GM18519 (cell line): Measurements from ENCODE around the gene LRRC75A.
A peak's percentile ranks its signal among the peaks of the same experiment; 100 is the strongest.
"Not testable (repeated sequence)": the region's sequence is repeated elsewhere in the genome, so short reads cannot be mapped to it uniquely, and the experiment has no call there.

Source experiments
- ATAC-seq: cut with Tn5 transposase; IDR thresholded peaks from one replicate; pipeline ENCODE4 v1.9.1; 2021; ENCODE audit warnings: mild to moderate bottlenecking, moderate library complexity; ENCODE audit not compliant: unreplicated experiment, low FRiP score

The LRRC75A gene

GRCh38 chr17:16455997-16456741 lies 35.8 kb downstream of the LRRC75A start:
- no peak for ATAC-seq

GRCh38 chr17:16453493-16453851 lies 38.5 kb downstream of the LRRC75A start:
- ATAC-seq: no peak

GRCh38 chr17:16452268-16452667 lies 39.7 kb downstream of the LRRC75A start:
- not testable (repeated sequence) for ATAC-seq

GRCh38 chr17:16450028-16450427 lies 42.0 kb downstream of the LRRC75A start:
- ATAC-seq: no peak

- ATAC-seq: no peak
Measured at GRCh38 chr17:16449121-16449570, 42.8 kb downstream of the LRRC75A start.

GRCh38 chr17:16448490-16448889 lies 43.5 kb downstream of the LRRC75A start:
- no peak for ATAC-seq

- ATAC-seq: no peak
Measured at GRCh38 chr17:16447676-16448075, 44.3 kb downstream of the LRRC75A start.

- ATAC-seq: no peak
Measured at GRCh38 chr17:16446338-16446983, 45.5 kb downstream of the LRRC75A start.

- no peak for ATAC-seq
Measured at GRCh38 chr17:16444258-16444886, 47.6 kb downstream of the LRRC75A start.

- ATAC-seq: no peak
Measured at GRCh38 chr17:16443511-16444257, 48.3 kb downstream of the LRRC75A start.

GRCh38 chr17:16442594-16443510 lies 49.1 kb downstream of the LRRC75A start:
- ATAC-seq: no peak

- ATAC-seq: no peak
Measured at GRCh38 chr17:16442141-16442540, 49.9 kb downstream of the LRRC75A start.

- ATAC-seq: no peak
Measured at GRCh38 chr17:16440901-16441629, 50.9 kb downstream of the LRRC75A start.

GRCh38 chr17:16440354-16440753 lies 51.6 kb downstream of the LRRC75A start:
- not testable (repeated sequence) for ATAC-seq

- no peak for ATAC-seq
Measured at GRCh38 chr17:16439811-16440351, 52.1 kb downstream of the LRRC75A start.

- peak; percentile 4 for ATAC-seq
Measured at GRCh38 chr17:16439303-16439791, 52.6 kb downstream of the LRRC75A start.

- ATAC-seq: peak; percentile 81
Measured at GRCh38 chr17:16438557-16439302, 53.3 kb downstream of the LRRC75A start.

- no peak for ATAC-seq
Measured at GRCh38 chr17:16438173-16438556, 53.8 kb downstream of the LRRC75A start.
